Measurements from ENCODE around the gene OPN4.

OPN4 gene

GRCh38 chr10:86681722-86682386 is 27.5 kb downstream of the OPN4 start:
- no peak for DNase-seq

GRCh38 chr10:86682675-86683074 is 28.3 kb downstream of the OPN4 start:
- DNase-seq: no peak

DNA sequence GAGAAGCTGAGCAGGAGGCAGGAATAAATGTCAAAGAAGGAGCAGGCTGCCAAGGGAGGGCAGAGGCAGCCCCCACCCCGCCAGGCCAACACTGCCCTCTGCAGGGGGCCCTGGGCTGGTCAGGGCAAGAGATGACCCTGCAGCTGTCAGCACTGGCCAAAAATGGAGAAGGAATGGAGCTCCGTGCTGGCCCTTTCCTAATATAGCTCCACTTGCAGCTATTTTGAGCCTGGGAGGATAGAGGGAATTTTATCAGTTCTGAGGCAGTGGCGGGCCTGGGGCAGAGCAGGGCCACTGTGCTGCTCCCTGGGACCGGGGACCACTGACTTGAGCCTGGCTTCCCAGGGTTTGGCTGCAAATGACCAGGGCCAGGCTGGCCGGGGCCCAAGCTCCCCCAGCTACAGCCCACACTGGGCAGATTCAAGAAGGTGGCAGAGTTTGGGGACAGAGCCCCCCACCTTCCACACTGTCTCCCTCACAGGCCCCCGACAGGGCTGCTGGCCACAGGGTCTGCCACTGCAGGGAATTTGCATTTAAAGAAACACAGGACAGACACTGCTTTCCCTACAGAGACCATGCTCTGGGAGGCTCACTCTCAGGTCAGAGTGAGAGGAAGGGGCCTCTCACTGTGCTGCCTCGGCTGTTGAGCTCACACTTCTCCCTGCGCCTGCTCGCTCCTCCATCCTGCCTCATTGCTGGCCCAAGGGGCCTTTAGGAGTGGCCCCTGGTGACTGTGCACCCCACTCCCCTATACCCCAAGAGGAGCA is 30.2 kb downstream of the OPN4 start:
- peak in 1 of 2 experiments; percentile 57 for DNase-seq

GRCh38 chr10:86685416-86685815 is 31.1 kb downstream of the OPN4 start:
- DNase-seq: no peak

GRCh38 chr10:86685893-86686632 is 31.7 kb downstream of the OPN4 start:
- DNase-seq: no peak

- no peak for DNase-seq
Measured at GRCh38 chr10:86686972-86687371, 32.6 kb downstream of the OPN4 start.

DNA sequence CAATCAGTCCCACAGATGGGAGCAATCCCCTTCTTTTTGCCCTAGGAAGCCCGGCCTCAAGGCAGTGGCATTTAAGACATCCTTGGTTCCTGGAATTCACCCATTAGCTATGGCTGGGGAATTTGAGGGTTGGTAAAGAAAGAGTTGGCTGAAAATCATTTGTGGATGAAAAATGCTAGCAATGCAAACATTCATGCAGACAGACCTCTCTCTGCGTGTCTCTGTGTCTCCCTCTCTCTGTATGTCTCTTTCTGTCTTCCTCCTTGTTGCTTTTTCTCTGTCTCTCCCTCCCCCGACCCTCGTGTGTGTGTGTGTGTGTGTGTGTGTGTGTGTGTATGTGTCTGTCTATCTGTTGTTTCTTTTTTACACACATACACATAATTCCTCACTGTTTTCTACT is 33.4 kb downstream of the OPN4 start:
- DNase-seq: no peak

- DNase-seq: peak in 1 of 2 experiments; percentile 60
Measured at GRCh38 chr10:86688398-86688921, 34.1 kb downstream of the OPN4 start.

- DNase-seq: no peak
Measured at GRCh38 chr10:86689146-86689545, 34.8 kb downstream of the OPN4 start.

GRCh38 chr10:86690231-86690630 is 35.9 kb downstream of the OPN4 start:
- DNase-seq: no peak

DNA sequence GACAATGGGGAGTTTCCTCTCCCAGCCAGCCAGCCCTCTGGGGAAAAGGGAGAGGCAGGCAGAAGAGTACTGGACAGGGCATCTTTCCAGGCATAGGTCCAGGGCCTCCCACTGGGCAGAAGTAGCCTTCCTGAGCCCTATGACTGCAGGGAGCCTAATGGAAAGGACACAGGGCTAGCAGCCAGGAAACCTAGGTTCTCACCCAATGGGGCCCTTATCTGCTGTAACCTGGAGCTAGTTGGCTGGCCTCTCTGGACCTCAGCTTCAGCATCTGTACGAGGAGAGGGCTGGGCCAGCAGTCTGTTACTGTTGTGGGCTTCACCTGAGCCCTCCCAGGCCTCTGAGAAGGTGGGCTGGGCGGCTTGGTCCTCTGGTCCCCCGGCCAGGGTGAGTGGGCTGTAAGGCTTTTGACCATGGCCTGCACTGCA is 36.3 kb downstream of the OPN4 start:
- no peak for DNase-seq

DNA sequence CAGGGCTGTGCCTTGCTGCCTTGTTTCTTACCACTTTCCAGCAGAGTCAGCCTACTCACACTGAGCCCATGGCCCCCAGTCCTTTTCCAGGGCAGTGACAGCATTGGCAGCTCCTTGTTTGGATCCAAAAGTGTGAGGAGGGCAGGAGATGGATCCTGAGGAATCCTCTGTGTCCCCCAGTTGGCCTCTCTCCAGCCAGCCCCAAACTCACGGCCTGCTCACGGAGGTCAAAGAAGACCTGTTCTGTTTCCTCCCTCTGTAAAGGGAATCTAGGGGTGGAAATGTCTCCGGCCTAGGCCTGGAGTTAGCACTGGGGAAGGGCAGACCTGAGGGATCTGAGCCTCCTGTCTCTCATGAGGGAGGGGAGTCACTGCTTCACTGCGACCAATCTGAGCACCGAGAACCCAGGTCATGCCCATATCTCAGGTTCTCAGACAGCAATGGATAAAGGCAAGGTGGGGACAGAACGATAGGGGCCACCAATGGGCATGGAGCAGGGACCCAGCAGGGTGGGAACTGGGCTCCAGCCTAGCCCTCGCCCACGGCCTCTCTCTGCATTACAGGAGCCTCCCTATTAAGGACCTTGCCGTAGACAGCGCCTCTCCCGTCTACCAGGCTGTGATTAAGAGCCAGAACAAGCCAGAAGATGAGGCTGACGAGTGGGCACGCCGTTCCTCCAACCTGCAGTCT is 37.1 kb downstream of the OPN4 start:
- no peak for DNase-seq

DNA sequence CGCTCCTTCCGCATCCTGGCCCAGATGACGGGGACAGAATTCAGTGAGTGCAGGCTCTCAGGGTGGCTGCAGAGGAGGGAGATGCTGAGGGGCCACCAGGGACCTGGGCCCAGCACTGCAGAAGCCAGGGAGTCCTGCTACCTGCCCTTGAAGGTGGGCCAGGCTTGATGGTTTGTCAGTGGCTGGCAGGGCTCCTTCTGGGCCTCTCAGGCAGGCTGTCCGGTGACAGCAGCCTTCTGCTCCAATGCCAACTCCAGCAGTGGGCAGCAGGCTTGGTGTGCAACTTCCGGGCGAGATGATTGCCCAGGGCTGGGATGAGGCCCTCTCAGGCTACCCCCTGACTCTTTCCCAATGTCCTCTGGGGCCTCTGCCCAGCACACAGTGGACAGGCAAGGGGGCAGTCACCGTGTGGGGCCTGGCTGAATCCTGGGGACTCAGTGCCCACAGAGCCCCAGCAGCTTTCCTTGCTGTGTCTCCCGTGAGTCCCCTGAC is 37.7 kb downstream of the OPN4 start:
- DNase-seq: no peak

DNA sequence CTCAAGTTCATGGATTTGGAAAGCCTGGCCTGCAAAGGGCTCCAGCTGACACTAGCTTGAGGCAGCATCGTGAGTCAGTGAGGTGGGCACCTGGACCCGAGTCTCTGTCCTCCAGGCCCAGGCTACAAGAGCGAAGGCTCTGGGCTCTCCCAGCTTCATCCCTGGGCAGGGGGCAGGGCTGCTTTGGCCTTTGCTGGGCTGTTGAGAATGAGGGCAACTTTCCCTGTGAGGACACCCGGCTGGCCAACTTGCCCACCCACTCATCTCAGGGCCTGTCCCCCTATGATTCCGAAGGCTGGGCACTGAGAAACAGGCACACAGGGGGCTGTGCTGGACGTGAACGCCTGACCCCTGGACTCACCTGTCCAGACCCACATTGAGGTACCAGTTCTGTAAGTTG is 38.3 kb downstream of the OPN4 start:
- DNase-seq: no peak

DNA sequence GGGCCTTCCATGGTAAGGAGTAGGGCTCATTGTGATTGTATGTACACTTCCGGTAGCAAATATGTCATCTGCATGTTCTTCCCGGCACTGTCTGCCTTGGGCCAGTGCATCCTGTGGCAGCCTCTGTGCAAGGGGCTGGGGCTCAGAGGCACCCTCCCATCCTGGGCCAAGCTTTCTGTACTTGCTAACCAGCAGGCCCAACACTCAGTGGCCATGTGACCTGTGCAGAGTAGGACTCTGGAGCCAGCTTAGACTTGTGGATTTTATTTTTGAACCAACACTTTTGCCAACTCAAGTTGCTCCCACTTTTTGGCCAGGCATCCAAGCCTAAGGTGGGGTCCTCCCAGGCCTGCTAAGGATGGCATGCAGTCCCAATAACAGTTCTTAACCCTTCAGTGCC is 38.9 kb downstream of the OPN4 start:
- no peak for DNase-seq

GRCh38 chr10:86693721-86694369 is 39.5 kb downstream of the OPN4 start:
- DNase-seq: peak in 1 of 2 experiments; percentile 63

GRCh38 chr10:86698207-86698940 is 44.0 kb downstream of the OPN4 start:
- DNase-seq: no peak

GRCh38 chr10:86699125-86699524 is 44.8 kb downstream of the OPN4 start:
- no peak for DNase-seq

- no peak for DNase-seq
Measured at GRCh38 chr10:86699541-86699940, 45.2 kb downstream of the OPN4 start.

- no peak for DNase-seq
Measured at GRCh38 chr10:86699991-86700840, 45.9 kb downstream of the OPN4 start.
